SU-DHL-6 (cell line): ENCODE results near the gene E4F1.
"Not testable (repeated sequence)": the region's sequence is repeated elsewhere in the genome, so short reads cannot be mapped to it uniquely, and the experiment has no call there.

Source experiments
- H2AFZ ChIP-seq: fragments of 200-600 bp; sonication (generic); 2 replicates; pipeline ENCODE4 v1.6.1; 2014; ENCODE audit warnings: low read depth, mild to moderate bottlenecking, moderate library complexity, mixed read lengths, antibody characterized with exemption, low read length; ENCODE audit not compliant: severe bottlenecking
- H3F3A ChIP-seq: fragments of 200-600 bp; shearing (Covaris generic); 2 replicates; pipeline ENCODE4 v1.6.0; 2016; ENCODE audit warnings: antibody characterized with exemption, mild to moderate bottlenecking; ENCODE audit not compliant: insufficient read depth
- H3K27ac ChIP-seq: fragments of 200-600 bp; sonication (generic); 2 replicates; pipeline ENCODE4 v1.5.1; 2016; ENCODE audit warnings: low read depth, mild to moderate bottlenecking, low read length, moderate library complexity, mixed read lengths
- H3K27me3 ChIP-seq: fragments of 200-600 bp; sonication (generic), shearing (Covaris generic); 2 replicates; pipeline ENCODE4 v1.6.0; 2014; ENCODE audit warnings: mild to moderate bottlenecking, low read length
- H3K36me3 ChIP-seq: fragments of 200-600 bp; sonication (generic); 2 replicates; pipeline ENCODE4 v1.6.1; 2014; ENCODE audit warnings: mild to moderate bottlenecking, low read length, mixed read lengths
- H3K4me2 ChIP-seq: fragments of 300-600, 200-600 bp; shearing (Covaris generic), sonication (generic); 2 replicates; pipeline ENCODE4 v1.6.0; 2014; ENCODE audit warnings: low read length, low read depth, mild to moderate bottlenecking; ENCODE audit not compliant: poor library complexity, severe bottlenecking
- H3K4me3 ChIP-seq: fragments of 200-600 bp; sonication (generic); 2 replicates; pipeline ENCODE4 v1.5.1; 2014; ENCODE audit warnings: antibody characterized with exemption, low read length, mild to moderate bottlenecking, mixed read lengths; ENCODE audit not compliant: insufficient read depth, poor library complexity, severe bottlenecking
- H3K79me2 ChIP-seq: fragments of 200-600 bp; sonication (generic); 2 replicates; pipeline ENCODE4 v1.6.1; 2014; ENCODE audit warnings: mild to moderate bottlenecking, low read length, moderate library complexity; ENCODE audit not compliant: insufficient read depth
- H3K9ac ChIP-seq: fragments of 200-600 bp; sonication (generic); 2 replicates; pipeline ENCODE4 v1.7.0; 2014; ENCODE audit warnings: mild to moderate bottlenecking, low read length
- H3K9me2 ChIP-seq: fragments of 200-600 bp; sonication (generic); replicated peaks from 2 replicates; pipeline ENCODE4 v1.6.1; 2014; ENCODE audit warnings: low read length; ENCODE audit not compliant: insufficient read depth
- H3K9me3 ChIP-seq: fragments of 200-600 bp; sonication (generic); 2 replicates; pipeline ENCODE4 v1.6.1; 2014; ENCODE audit warnings: low read length, mixed read lengths; ENCODE audit not compliant: insufficient read depth
- H4K20me1 ChIP-seq: fragments of 200-600 bp; sonication (generic); 2 replicates; pipeline ENCODE4 v1.6.1; 2014; ENCODE audit warnings: low read depth, mild to moderate bottlenecking, antibody characterized with exemption, low read length, moderate library complexity, mixed read lengths
- EZH2phosphoT487 ChIP-seq: fragments of 200-600 bp; sonication (generic), shearing (Covaris generic); conservative IDR thresholded peaks from 2 replicates; pipeline ENCODE4 v1.6.1; 2018; ENCODE audit warnings: mild to moderate bottlenecking, antibody characterized with exemption, low read length, moderate library complexity, mixed read lengths
- TF ChIP-seq, protein P1 (sequence below): fragments of 200-600 bp; sonication (generic); IDR thresholded peaks from one replicate; pipeline ENCODE4 v1.5.1; 2017; ENCODE audit warnings: antibody characterized with exemption, mild to moderate bottlenecking, low read length, moderate library complexity; ENCODE audit not compliant: insufficient read depth, poor library complexity, severe bottlenecking

Gene E4F1

DNA sequence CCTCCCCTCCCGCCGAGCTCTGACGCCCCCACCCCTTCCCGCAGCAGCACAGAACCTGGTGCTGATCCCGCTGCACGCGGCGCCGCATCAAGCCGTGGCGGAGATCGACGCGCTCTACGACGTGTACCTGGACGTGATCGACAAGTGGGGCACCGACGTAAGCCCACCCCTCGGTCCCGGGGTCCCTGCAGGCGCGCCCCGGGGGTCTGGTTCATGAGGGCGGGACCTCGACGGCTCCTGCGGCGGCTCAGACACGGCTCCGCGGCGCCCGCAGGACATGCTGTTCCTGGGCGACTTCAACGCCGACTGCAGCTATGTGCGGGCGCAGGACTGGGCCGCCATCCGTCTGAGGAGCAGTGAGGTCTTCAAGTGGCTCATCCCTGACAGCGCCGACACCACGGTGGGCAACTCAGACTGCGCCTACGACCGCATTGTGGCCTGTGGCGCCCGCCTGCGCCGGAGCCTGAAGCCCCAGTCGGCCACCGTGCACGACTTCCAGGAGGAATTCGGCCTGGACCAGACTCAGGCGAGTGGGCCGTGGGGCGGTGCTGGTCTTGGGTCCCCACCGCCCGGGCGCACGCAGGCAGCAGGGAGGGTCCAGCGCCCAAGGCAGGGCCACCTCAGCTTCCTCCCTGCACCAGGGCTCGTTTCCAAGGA is 14.2 kb downstream of the E4F1 start:
- Histone ChIP-seq H3K9me3 (no peaks in the 10 kb centered on the region), H3K9ac (no peak overlapping the region), H3K27me3 (no peaks in the 10 kb centered on the region), H3K4me3 (no peak overlapping the region), H4K20me1 (no peaks in the 10 kb centered on the region), H3K79me2 (no peaks in the 10 kb centered on the region), H3K27ac (no peak overlapping the region), H3F3A (peaks cover 4% of the 10 kb centered on the region; the same call in 1 of the 2 replicates), H2AFZ (no peak overlapping the region), H3K4me2 (no peak overlapping the region), H3K9me2 (no peaks in the 10 kb centered on the region), H3K36me3 (no peaks in the 10 kb centered on the region)
- no peak for TF ChIP-seq EZH2phosphoT487
- TF ChIP-seq, protein P1, sequence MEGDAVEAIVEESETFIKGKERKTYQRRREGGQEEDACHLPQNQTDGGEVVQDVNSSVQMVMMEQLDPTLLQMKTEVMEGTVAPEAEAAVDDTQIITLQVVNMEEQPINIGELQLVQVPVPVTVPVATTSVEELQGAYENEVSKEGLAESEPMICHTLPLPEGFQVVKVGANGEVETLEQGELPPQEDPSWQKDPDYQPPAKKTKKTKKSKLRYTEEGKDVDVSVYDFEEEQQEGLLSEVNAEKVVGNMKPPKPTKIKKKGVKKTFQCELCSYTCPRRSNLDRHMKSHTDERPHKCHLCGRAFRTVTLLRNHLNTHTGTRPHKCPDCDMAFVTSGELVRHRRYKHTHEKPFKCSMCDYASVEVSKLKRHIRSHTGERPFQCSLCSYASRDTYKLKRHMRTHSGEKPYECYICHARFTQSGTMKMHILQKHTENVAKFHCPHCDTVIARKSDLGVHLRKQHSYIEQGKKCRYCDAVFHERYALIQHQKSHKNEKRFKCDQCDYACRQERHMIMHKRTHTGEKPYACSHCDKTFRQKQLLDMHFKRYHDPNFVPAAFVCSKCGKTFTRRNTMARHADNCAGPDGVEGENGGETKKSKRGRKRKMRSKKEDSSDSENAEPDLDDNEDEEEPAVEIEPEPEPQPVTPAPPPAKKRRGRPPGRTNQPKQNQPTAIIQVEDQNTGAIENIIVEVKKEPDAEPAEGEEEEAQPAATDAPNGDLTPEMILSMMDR: no peak

DNA sequence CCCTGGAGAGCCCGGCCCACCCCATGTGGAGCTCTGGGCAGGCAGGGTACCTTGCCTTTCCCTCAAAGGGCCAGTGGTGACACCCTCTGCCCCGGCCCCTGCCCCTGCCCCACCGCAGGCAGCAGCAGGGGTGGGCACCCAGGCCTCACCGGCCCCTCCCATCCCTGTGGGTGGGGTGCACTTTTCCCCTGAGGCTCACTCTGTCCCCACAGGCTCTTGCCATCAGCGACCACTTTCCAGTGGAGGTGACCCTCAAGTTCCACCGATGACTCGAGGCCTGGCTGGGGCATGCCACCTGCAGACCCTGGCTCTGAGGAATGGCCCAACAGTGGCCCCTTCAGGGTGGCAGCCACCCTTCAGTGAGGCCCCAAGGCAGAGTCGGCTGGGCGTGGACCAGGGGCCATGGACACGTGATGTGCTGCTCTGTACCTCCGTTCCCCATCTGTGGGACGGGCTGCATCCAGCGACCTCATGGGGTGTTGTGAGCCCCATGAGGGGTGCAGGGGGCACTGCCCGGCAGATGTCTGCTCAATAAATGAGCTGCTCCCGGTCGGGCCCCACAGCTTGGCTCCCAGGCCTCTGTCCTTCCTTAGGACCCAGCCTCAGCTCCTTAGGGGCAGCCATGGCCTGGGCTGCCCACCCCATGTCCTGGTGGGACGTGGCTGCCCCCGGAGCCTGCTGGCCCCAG is 14.9 kb downstream of the E4F1 start:
- TF ChIP-seq, protein P1: no peak
- TF ChIP-seq EZH2phosphoT487: no peak
- no peaks in the 10 kb centered on the region for H3K27me3 ChIP-seq
- H3K27ac ChIP-seq: no peak overlapping the region
- H3K79me2 ChIP-seq: no peaks in the 10 kb centered on the region
- no peaks in the 10 kb centered on the region for H3K36me3 ChIP-seq
- no peak overlapping the region for H3K4me2 ChIP-seq
- H3K4me3 ChIP-seq: no peak overlapping the region
- no peaks in the 10 kb centered on the region for H3K9me2 ChIP-seq
- H3K9ac ChIP-seq: no peak overlapping the region
- no peaks in the 10 kb centered on the region for H3K9me3 ChIP-seq
- H4K20me1 ChIP-seq: no peaks in the 10 kb centered on the region
- H3F3A ChIP-seq: peaks cover 4% of the 10 kb centered on the region; the same call in 1 of the 2 replicates
- no peak overlapping the region for H2AFZ ChIP-seq

DNA sequence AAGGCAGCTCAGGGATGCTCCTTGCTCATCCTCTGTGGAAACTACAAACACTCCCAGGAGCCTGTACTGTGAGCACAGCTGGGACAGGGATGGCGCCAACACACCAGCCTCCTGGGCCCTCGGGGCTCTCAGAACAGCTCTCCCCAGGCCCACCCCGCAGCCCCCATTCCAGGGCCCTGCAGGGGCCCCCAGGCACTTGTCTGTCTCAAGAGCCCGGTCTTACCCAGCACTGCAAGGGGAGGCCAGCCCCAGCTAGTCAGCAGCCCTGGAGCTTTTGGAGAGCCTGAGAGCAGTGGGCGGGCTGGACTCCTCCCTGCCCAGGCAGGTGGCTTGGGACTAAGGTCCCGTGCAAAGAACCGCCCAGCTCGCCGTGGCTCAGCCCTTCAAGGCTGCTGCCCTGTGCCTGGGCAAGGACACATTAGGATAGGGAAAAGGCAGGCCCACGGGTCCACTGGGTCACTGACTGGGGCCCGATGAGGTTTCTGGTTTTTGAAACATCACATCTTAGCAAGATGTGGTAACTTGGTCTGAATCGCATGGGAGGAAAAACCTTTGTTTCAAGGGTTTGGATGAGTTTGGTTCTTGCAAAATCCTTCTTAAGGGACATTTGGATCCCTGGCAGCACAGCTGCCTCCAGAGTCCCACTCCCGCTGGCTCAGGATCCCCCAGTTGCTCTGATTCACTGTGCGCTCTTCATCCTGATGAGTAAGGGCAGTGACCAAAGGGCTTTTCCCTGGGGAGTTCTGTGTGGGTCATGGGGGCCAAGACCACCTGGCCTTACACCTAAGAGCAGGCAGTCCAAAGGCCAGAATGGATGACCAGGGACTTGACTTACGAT is 15.7 kb downstream of the E4F1 start:
- no peaks in the 10 kb centered on the region for H3K36me3 ChIP-seq

DNA sequence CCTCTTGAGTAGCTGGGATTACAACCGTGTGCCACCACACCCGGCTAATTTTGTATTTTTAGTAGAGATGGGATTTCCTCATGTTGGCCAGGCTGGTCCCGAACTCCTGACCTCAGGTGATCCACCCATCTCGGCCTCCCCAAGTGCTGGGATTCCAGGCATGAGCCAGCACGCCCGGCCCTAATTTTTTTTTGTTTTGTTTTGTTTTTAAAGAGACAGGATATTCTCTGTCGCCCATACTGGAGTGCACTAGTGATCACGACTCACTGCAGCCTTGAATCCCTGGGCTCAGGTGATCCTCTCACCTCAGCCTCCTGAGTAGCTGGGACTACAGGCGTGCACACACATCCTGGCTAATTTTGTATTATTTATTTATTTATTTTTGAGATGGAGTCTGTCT is 16.9 kb downstream of the E4F1 start:
- H3K9ac ChIP-seq, H3K4me2 ChIP-seq, H3F3A ChIP-seq, H3K4me3 ChIP-seq, H3K27ac ChIP-seq, H3K9me2 ChIP-seq, H4K20me1 ChIP-seq, H3K27me3 ChIP-seq, H3K79me2 ChIP-seq, H3K36me3 ChIP-seq, H2AFZ ChIP-seq, H3K9me3 ChIP-seq: not testable (repeated sequence)

More for the DNA sequence above, 15.7 kb downstream of the E4F1 start:
- Histone ChIP-seq H3K9ac (no peak overlapping the region), H3F3A (peaks cover 4% of the 10 kb centered on the region; the same call in 1 of the 2 replicates), H4K20me1 (no peaks in the 10 kb centered on the region), H3K9me3 (no peaks in the 10 kb centered on the region), H3K27me3 (no peaks in the 10 kb centered on the region), H2AFZ (no peak overlapping the region), H3K4me2 (no peak overlapping the region), H3K4me3 (no peak overlapping the region), H3K9me2 (no peaks in the 10 kb centered on the region), H3K27ac (no peak overlapping the region), H3K79me2 (no peaks in the 10 kb centered on the region)
- TF ChIP-seq, protein P1: no peak
- TF ChIP-seq EZH2phosphoT487: no peak
